SK-N-MC (cell line): ENCODE data around the gene TLNRD1.

Experiments used
- EZH2 ChIP-seq: fragments of 200-600 bp; sonication (generic); IDR thresholded peaks from one replicate; pipeline ENCODE4 v1.6.1; 2017; ENCODE audit warnings: antibody characterized with exemption
- FOXP2 ChIP-seq: optimal IDR thresholded peaks from 2 replicates; pipeline ENCODE3; 2011; ENCODE audit warnings: mild to moderate bottlenecking, moderate library complexity; ENCODE audit not compliant: insufficient read depth; ENCODE audit errors: extremely low read length, control extremely low read depth
- POLR2AphosphoS5 ChIP-seq: IDR thresholded peaks from 2 replicates; pipeline ENCODE4 v1.6.1; 2012; ENCODE audit warnings: mild to moderate bottlenecking, low read depth, low read length, borderline replicate concordance

GRCh38 chr15:80974914-80975313 lies 25.8 kb upstream of the TLNRD1 start:
- TF ChIP-seq EZH2 (no peak), POLR2AphosphoS5 (no peak), FOXP2 (no peak)
